ENCODE results near the gene GPR18.

- TF ChIP-seq CTCF (IDR thresholded peaks at IDR 0.05) (no peak), POLR2A (IDR thresholded peaks at IDR 0.05) (no peak)
Observed at GRCh38 chr13:99301056-99301838, 43.1 kb upstream of the GPR18 start.
